ENCODE data around the gene RAD50.
"Not testable (repeated sequence)": the region's sequence is repeated elsewhere in the genome, so short reads cannot be mapped to it uniquely, and the experiment has no call there.

RAD50 gene

GRCh38 chr5:132556763-132557477 is at the start of gene RAD50:
Gene RAD50 (plus strand): TSS chr5:132556977. CDS start chr5:132557325, 348 bp downstream.
- DNase-seq (ENCODE audit: low read depth), result peak; percentile 91

GRCh38 chr5:132510076-132510475 is 46.7 kb upstream of the RAD50 start:
- DNase-seq (ENCODE audit: low read depth), result peak; percentile 93

GRCh38 chr5:132513618-132514336 is 43.0 kb upstream of the RAD50 start:
- DNase-seq (ENCODE audit: low read depth), result not testable (repeated sequence)

GRCh38 chr5:132522067-132522466 is 34.7 kb upstream of the RAD50 start:
- DNase-seq (ENCODE audit: low read depth), result not testable (repeated sequence)

- not testable (repeated sequence) for DNase-seq (ENCODE audit: low read depth)
These were observed 31.9 kb upstream of the RAD50 start for GRCh38 chr5:132524877-132525276.

- DNase-seq (ENCODE audit: low read depth), result no peak
These were observed 31.5 kb upstream of the RAD50 start for GRCh38 chr5:132525299-132525724.

GRCh38 chr5:132526290-132526973 is 30.3 kb upstream of the RAD50 start:
- DNase-seq (ENCODE audit: low read depth), result peak; percentile 67

- DNase-seq (ENCODE audit: low read depth), result no peak
These were observed 29.7 kb upstream of the RAD50 start for GRCh38 chr5:132526974-132527564.

GRCh38 chr5:132528021-132528420 is 28.8 kb upstream of the RAD50 start:
- DNase-seq (ENCODE audit: low read depth), result no peak

GRCh38 chr5:132528866-132529634 is 27.7 kb upstream of the RAD50 start:
- DNase-seq (ENCODE audit: low read depth), result no peak

- DNase-seq (ENCODE audit: low read depth), result no peak
These were observed 25.8 kb upstream of the RAD50 start for GRCh38 chr5:132530946-132531345.

- no peak for DNase-seq (ENCODE audit: low read depth)
These were observed 17.1 kb upstream of the RAD50 start for GRCh38 chr5:132539716-132540115.

GRCh38 chr5:132540149-132540548 is 16.6 kb upstream of the RAD50 start:
- peak; percentile 7 for DNase-seq (ENCODE audit: low read depth)

GRCh38 chr5:132540764-132541163 is 16.0 kb upstream of the RAD50 start:
- DNase-seq (ENCODE audit: low read depth), result no peak

GRCh38 chr5:132543472-132544201 is 13.1 kb upstream of the RAD50 start, which contains the start of gene IL5:
Gene IL5 (minus strand): TSS chr5:132543522. CDS start chr5:132543478, 44 bp downstream.
- DNase-seq (ENCODE audit: low read depth), result no peak

GRCh38 chr5:132546108-132546507 is 10.7 kb upstream of the RAD50 start:
- no peak for DNase-seq (ENCODE audit: low read depth)

- DNase-seq (ENCODE audit: low read depth), result no peak
These were observed 9.5 kb upstream of the RAD50 start for GRCh38 chr5:132547269-132547668.

- DNase-seq (ENCODE audit: low read depth), result not testable (repeated sequence)
These were observed 7.9 kb upstream of the RAD50 start for GRCh38 chr5:132548834-132549233.

- no peak for DNase-seq (ENCODE audit: low read depth)
These were observed 7.2 kb upstream of the RAD50 start for GRCh38 chr5:132549576-132549975.

- no peak for DNase-seq (ENCODE audit: low read depth)
These were observed 519 bp upstream of the RAD50 start for GRCh38 chr5:132556153-132556762.

All from EH (cell line).